WI38 (cell line): ENCODE measurements around the gene COL18A1.

Experiments used
- H3K4me3 ChIP-seq: 2 replicates; pipeline ENCODE4 v1.5.1; 2011; ENCODE audit warnings: low read depth, mild to moderate bottlenecking, control low read depth, low read length
- TF ChIP-seq, protein P1 (sequence below): IDR thresholded peaks from 2 replicates; pipeline ENCODE4 v1.5.1; 2012; ENCODE audit warnings: low read depth, mild to moderate bottlenecking, control low read depth, low read length

Gene COL18A1

DNA sequence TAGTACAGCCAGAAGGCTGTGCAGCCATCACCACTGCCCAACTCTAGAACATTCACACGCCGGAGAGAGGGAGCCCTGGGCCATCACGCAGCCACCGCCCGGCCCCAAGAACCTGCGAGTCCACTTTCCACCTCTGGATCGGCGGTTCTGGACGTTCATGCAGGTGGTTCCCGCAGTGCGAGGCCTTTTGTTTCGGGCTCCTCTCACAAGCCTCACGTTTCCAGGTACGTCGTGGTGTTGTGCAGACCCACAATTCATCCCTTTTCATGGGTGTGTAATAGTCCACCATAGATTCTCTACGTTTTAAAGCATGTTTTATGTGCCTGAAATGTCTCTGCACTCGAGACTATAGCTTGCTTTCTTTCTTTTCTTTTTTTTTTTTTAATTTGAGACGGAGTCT lies 23.6 kb downstream of the COL18A1 start:
- no peak overlapping the region for H3K4me3 ChIP-seq
- TF ChIP-seq, protein P1, sequence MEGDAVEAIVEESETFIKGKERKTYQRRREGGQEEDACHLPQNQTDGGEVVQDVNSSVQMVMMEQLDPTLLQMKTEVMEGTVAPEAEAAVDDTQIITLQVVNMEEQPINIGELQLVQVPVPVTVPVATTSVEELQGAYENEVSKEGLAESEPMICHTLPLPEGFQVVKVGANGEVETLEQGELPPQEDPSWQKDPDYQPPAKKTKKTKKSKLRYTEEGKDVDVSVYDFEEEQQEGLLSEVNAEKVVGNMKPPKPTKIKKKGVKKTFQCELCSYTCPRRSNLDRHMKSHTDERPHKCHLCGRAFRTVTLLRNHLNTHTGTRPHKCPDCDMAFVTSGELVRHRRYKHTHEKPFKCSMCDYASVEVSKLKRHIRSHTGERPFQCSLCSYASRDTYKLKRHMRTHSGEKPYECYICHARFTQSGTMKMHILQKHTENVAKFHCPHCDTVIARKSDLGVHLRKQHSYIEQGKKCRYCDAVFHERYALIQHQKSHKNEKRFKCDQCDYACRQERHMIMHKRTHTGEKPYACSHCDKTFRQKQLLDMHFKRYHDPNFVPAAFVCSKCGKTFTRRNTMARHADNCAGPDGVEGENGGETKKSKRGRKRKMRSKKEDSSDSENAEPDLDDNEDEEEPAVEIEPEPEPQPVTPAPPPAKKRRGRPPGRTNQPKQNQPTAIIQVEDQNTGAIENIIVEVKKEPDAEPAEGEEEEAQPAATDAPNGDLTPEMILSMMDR, result no peak

DNA sequence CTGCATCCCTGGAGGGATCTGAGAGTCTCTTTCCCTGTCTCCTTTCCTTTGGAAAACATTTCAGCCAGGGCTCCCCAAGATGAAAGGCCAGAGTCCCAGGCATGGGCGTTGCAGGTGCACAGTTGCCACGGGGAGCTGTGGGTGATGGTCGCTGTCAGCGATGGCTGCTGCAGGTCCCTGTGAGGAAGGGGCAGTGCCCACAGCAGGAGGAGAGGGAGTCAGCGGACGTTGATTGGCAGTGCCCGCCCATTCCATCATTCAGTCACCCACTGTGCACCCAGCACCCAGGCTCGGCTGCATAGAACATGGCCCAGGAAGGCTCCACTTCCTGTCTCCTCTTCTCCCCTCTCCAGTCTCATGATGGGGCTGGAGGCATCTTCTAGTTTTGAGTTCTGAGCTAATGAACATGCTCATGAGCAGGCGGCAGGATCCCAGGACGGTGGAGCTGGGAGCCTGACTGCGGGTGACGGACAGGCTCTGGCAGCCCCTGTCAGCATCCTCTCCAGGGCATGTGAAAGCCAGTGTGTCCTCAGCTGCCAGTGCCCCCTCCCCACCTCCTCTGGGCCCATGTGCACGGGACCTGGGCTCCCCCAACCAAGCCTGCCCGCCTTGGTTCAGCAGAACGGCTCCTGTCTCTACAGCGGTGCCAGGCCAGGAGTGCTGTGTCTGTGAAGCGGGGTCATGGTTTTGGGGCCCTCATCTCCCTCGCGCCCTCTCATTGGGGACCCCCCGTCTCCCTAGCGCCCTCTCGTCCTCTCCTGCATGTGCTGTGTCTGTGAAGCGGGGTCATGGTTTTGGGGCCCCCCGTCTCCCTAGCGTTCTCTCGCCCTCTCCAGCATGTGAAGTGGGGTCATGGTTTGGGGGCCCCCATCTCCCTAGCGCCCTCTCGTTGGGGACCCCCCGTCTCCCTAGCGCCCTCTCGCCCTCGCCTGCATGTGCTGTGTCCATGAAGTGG lies 24.5 kb downstream of the COL18A1 start:
- TF ChIP-seq, protein P1, result no peak
- H3K4me3 ChIP-seq, result no peak overlapping the region

DNA sequence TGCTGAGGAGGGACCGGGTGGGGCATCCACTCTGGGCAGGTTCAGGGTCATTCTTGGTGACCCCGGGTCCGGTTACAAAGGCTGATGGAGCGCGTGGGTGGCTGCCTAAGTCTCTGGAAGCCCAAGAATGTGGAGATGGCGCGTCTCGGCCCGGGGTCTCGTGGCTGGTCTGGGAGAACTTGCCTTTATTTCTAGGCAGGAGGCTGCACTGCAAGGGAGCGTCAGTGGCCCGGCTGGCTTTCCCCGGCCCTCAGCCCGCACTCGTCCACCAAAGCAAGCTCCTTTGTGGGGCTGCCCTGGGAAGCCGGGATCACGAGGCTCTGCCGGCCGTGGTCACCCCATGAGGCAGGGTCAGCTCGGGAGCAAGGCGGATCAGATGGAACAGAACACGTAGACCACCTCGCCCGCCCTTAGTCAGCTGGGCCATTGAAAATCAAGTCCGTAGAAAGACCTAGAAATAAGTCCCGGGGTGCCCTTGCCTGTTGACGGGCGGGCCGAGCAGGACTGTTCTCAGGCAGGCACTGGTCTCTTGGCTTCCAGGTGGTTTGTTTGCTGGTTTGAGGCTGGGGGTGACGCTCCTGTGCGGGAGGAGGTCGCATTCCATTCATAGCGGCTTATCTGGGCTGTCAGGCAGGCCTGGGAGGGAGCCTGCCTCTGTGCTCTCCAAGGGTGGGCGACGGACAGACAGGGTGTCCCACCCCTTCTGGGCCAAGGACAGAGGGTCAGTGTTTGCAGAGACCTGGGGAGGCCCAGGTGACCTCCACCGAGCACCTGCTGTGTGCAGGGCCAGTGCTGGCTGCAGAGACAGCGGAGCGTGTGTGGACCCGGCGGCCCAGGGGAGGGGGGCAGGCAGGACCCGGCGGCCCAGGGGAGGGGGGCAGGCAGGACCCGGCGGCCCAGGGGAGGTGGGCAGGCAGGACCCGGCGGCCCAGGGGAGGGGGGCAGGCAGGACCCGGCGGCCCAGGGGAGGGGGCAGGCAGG lies 25.8 kb downstream of the COL18A1 start:
- TF ChIP-seq, protein P1, result no peak
- no peak overlapping the region for H3K4me3 ChIP-seq

DNA sequence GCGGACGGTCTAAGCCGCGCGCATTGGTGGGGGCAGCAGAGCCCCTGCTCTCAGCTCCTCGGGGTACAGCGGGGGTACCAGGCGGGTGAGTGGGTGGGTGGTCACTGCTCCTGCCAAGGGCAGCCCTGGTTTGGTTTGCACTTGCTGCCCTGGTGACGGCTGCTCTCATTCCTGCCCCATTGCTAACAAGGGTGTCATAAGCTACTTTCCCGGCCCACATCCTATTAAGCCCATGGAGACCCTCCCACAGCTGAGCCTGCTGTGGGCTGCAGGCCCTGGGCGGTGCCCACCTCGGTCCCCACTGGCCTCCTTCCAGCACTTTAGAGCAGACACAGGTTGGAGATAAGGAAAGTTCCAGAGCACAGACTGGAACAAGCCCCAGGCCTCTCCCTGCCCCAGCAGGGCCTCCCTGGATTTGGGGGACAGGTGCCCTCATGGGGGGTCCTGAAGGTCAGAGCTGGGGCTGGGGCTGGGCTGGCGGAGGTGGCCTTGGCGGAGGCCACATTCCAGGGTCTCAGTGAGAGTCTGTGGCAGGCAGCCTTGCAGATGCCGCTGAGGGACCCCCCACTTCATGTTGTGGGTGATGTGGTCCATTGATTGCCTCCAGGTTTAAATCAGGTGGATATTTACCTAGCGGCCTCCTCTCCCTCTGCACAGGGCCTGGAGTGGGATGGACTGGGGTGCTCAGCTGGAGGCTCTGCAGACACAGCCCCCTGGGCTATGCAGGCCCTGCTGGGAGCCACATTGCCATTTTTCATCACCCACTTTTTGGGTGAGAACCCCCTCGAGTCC lies 27.0 kb downstream of the COL18A1 start:
- no peak overlapping the region for H3K4me3 ChIP-seq
- TF ChIP-seq, protein P1, result no peak

DNA sequence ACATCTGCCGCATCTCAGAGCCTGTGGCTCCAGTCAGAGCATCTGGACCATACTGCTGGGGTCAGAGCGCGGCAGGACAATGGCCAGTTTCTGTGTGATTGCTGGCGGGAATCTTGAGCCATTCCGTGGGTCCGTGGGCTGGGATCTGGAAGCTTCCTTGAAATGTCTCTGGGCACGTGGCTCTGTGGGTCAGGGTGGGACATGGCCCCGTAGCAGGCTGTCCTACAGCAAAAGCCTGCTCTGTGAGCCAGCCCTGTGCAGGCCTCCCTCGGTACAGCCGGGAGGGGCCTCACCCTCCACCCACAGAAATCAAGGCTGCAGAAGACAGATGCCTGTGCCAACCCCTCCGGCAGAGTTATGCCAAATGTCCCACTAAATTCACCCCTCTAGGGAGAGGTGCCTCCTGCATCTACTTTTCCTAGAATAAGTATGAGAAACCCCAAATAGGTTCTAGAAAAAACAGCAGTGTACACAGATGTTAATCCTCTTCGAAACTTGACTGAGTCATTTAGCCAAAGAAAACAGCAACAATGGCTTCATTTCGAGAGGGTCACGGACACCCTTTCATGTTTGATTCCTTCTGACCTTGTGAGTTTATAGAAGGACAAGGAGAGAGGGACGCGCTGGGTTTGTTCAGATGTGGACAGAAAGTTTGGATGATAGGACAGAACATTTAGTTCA lies 27.8 kb downstream of the COL18A1 start:
- H3K4me3 ChIP-seq, result no peak overlapping the region
- TF ChIP-seq, protein P1, result no peak

DNA sequence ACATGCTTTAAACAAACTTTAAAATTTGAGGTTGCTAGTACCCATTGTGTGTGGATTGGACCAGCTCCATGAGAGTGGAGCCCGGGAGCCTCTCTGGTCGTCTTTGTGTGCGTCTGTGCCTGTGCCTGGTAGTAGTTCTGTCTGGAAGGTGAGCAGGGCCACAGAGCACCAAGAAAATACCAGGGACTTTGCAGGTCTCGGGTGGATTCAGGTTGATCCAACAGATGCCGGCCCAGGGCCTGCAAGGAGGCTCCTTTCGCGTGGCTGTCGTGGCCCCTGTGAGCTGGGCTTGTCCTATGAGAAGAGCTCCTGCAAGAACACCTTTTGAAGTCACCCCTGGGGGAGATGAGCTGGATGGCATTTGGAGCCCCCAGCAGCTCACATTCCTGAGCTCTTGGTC lies 28.3 kb downstream of the COL18A1 start:
- TF ChIP-seq, protein P1, result no peak
- H3K4me3 ChIP-seq, result no peak overlapping the region
